SK-N-SH treated with all-trans-retinoic acid at 6 μM for 48 hours (cell line): ENCODE results near the gene IQCK.
A peak's percentile ranks its signal among the peaks of the same experiment; 100 is the strongest.

ENCODE experiments used
- ATAC-seq: fragments of 200-7000 bp; cut with Tn5 transposase; 3 replicates; pipeline ENCODE4 v1.9.1; 2020; ENCODE audit warnings: mild to moderate bottlenecking, moderate library complexity
- ARNTL ChIP-seq: fragments of 450-650 bp; formaldehyde crosslinking; IDR thresholded peaks from 2 replicates; pipeline ENCODE4 v1.5.0; 2020; ENCODE audit warnings: low read depth, mild to moderate bottlenecking, moderate library complexity, borderline replicate concordance
- BACH2 ChIP-seq: fragments of 250-450 bp; sonication (Bioruptor Pico); IDR thresholded peaks from 2 replicates; pipeline ENCODE4 v1.9.0; 2021; ENCODE audit warnings: mild to moderate bottlenecking, borderline replicate concordance
- CSDC2 ChIP-seq: fragments of 250-450 bp; sonication (Bioruptor Pico); IDR thresholded peaks from 2 replicates; pipeline ENCODE4 v1.5.0; 2020; ENCODE audit warnings: mild to moderate bottlenecking, moderate library complexity
- CSRNP3 ChIP-seq: fragments of 250-450 bp; sonication (Bioruptor Pico); IDR thresholded peaks from 2 replicates; pipeline ENCODE4 v1.5.1; 2021; ENCODE audit warnings: mild to moderate bottlenecking, moderate library complexity
- ESRRG ChIP-seq: fragments of 250-450 bp; sonication (Bioruptor Pico); IDR thresholded peaks from 2 replicates; pipeline ENCODE4 v1.6.1; 2021; ENCODE audit warnings: mild to moderate bottlenecking
- GLIS3 ChIP-seq: fragments of 250-450 bp; sonication (Bioruptor Pico); IDR thresholded peaks from 2 replicates; pipeline ENCODE4 v1.5.0; 2020; ENCODE audit warnings: mild to moderate bottlenecking, moderate library complexity
- ISL1 ChIP-seq: fragments of 250-450 bp; sonication (Bioruptor Pico); IDR thresholded peaks from 2 replicates; pipeline ENCODE4 v2.1.2; 2022; ENCODE audit warnings: mild to moderate bottlenecking, moderate library complexity
- OSR1 ChIP-seq: fragments of 250-450 bp; sonication (Bioruptor Pico); IDR thresholded peaks from 2 replicates; pipeline ENCODE4 v1.8.0; 2022; ENCODE audit warnings: moderate library complexity, mild to moderate bottlenecking, inconsistent platforms
- PATZ1 ChIP-seq: fragments of 250-450 bp; sonication (Bioruptor Pico); IDR thresholded peaks from 2 replicates; pipeline ENCODE4 v1.8.0; 2020; ENCODE audit warnings: mild to moderate bottlenecking, moderate library complexity, borderline replicate concordance
- PPARA ChIP-seq: fragments of 250-450 bp; sonication (Bioruptor Pico); IDR thresholded peaks from 2 replicates; pipeline ENCODE4 v1.5.0; 2020; ENCODE audit warnings: mild to moderate bottlenecking, borderline replicate concordance
- RARB ChIP-seq: fragments of 250-450 bp; sonication (Bioruptor Pico); IDR thresholded peaks from 2 replicates; pipeline ENCODE4 v1.8.0; 2021; ENCODE audit warnings: mild to moderate bottlenecking, moderate library complexity
- SNAI2 ChIP-seq: fragments of 250-450 bp; sonication (Bioruptor Pico); IDR thresholded peaks from 2 replicates; pipeline ENCODE4 v1.5.0; 2020; ENCODE audit warnings: mild to moderate bottlenecking, moderate library complexity
- TCF4 ChIP-seq: fragments of 250-450 bp; sonication (Bioruptor Pico); IDR thresholded peaks from 2 replicates; pipeline ENCODE4 v1.8.0; 2021; ENCODE audit warnings: mild to moderate bottlenecking, moderate library complexity, borderline replicate concordance
- TOX ChIP-seq: fragments of 250-450 bp; sonication (Bioruptor Pico); IDR thresholded peaks from 2 replicates; pipeline ENCODE4 v1.8.0; 2021; ENCODE audit warnings: mild to moderate bottlenecking, moderate library complexity, borderline replicate concordance
- ZC3H10 ChIP-seq: fragments of 250-450 bp; sonication (Bioruptor Pico); IDR thresholded peaks from 2 replicates; pipeline ENCODE4 v1.5.1; 2021; ENCODE audit warnings: mild to moderate bottlenecking, moderate library complexity
- ZFP3 ChIP-seq: fragments of 250-450 bp; sonication (Bioruptor Pico); IDR thresholded peaks from 2 replicates; pipeline ENCODE4 v1.5.0; 2020; ENCODE audit warnings: mild to moderate bottlenecking, moderate library complexity
- ZNF565 ChIP-seq: fragments of 450-650 bp; formaldehyde crosslinking; conservative IDR thresholded peaks from 2 replicates; pipeline ENCODE4 v1.5.0; 2020; ENCODE audit warnings: low read depth, mild to moderate bottlenecking, moderate library complexity
- ZNF70 ChIP-seq: fragments of 450-650 bp; formaldehyde crosslinking; IDR thresholded peaks from 2 replicates; pipeline ENCODE4 v1.5.0; 2020; ENCODE audit warnings: mild to moderate bottlenecking, moderate library complexity
- ZNF8 ChIP-seq: fragments of 450-650 bp; formaldehyde crosslinking; IDR thresholded peaks from 2 replicates; pipeline ENCODE4 v1.5.0; 2020; ENCODE audit warnings: mild to moderate bottlenecking, moderate library complexity
- TF ChIP-seq, protein P1 (sequence below): fragments of 250-450 bp; sonication (Bioruptor Pico); IDR thresholded peaks from 2 replicates; pipeline ENCODE4 v1.8.0; 2021; ENCODE audit warnings: low read depth, mild to moderate bottlenecking, moderate library complexity, borderline replicate concordance
- TF ChIP-seq, protein P2 (sequence below): fragments of 250-450 bp; sonication (Bioruptor Pico); IDR thresholded peaks from 2 replicates; pipeline ENCODE4 v1.5.0; 2020; ENCODE audit warnings: mild to moderate bottlenecking, moderate library complexity
- TF ChIP-seq, protein P3 (sequence below): fragments of 250-450 bp; sonication (Bioruptor Pico); IDR thresholded peaks from 2 replicates; pipeline ENCODE4 v1.5.1; 2020; ENCODE audit warnings: low read depth, mild to moderate bottlenecking, moderate library complexity

IQCK gene

GRCh38 chr16:19883966-19884485 is 166.0 kb downstream of the IQCK start:
- no peak for TF ChIP-seq PPARA (CRISPR knock-in tag)
- no peak for TF ChIP-seq TOX (CRISPR knock-in tag)
- TF ChIP-seq ESRRG (CRISPR knock-in tag), result no peak
- TF ChIP-seq, protein P1, sequence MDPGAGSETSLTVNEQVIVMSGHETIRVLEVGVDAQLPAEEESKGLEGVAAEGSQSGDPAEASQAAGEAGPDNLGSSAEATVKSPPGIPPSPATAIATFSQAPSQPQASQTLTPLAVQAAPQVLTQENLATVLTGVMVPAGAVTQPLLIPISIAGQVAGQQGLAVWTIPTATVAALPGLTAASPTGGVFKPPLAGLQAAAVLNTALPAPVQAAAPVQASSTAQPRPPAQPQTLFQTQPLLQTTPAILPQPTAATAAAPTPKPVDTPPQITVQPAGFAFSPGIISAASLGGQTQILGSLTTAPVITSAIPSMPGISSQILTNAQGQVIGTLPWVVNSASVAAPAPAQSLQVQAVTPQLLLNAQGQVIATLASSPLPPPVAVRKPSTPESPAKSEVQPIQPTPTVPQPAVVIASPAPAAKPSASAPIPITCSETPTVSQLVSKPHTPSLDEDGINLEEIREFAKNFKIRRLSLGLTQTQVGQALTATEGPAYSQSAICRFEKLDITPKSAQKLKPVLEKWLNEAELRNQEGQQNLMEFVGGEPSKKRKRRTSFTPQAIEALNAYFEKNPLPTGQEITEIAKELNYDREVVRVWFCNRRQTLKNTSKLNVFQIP (CRISPR knock-in tag), result no peak
- TF ChIP-seq, protein P2, sequence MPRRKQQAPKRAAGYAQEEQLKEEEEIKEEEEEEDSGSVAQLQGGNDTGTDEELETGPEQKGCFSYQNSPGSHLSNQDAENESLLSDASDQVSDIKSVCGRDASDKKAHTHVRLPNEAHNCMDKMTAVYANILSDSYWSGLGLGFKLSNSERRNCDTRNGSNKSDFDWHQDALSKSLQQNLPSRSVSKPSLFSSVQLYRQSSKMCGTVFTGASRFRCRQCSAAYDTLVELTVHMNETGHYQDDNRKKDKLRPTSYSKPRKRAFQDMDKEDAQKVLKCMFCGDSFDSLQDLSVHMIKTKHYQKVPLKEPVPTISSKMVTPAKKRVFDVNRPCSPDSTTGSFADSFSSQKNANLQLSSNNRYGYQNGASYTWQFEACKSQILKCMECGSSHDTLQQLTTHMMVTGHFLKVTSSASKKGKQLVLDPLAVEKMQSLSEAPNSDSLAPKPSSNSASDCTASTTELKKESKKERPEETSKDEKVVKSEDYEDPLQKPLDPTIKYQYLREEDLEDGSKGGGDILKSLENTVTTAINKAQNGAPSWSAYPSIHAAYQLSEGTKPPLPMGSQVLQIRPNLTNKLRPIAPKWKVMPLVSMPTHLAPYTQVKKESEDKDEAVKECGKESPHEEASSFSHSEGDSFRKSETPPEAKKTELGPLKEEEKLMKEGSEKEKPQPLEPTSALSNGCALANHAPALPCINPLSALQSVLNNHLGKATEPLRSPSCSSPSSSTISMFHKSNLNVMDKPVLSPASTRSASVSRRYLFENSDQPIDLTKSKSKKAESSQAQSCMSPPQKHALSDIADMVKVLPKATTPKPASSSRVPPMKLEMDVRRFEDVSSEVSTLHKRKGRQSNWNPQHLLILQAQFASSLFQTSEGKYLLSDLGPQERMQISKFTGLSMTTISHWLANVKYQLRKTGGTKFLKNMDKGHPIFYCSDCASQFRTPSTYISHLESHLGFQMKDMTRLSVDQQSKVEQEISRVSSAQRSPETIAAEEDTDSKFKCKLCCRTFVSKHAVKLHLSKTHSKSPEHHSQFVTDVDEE (CRISPR knock-in tag), result no peak
- no peak for TF ChIP-seq ZC3H10 (CRISPR knock-in tag)
- TF ChIP-seq CSDC2 (CRISPR knock-in tag), result no peak
- no peak for TF ChIP-seq ARNTL (CRISPR knock-in tag)
- no peak for TF ChIP-seq CSRNP3 (CRISPR knock-in tag)
- TF ChIP-seq ZNF70, result no peak
- TF ChIP-seq PATZ1 (CRISPR knock-in tag), result no peak
- no peak for TF ChIP-seq TCF4
- TF ChIP-seq ISL1, result no peak
- peak; percentile 37; the same call in 1 of the 3 replicates for ATAC-seq

- TF ChIP-seq OSR1 (no peak), ESRRG (CRISPR knock-in tag) (no peak), ZFP3 (CRISPR knock-in tag) (no peak), GLIS3 (CRISPR knock-in tag) (no peak), TCF4 (no peak), ARNTL (CRISPR knock-in tag) (no peak), BACH2 (CRISPR knock-in tag) (no peak), CSRNP3 (CRISPR knock-in tag) (no peak), ZNF565 (CRISPR knock-in tag) (no peak), TOX (CRISPR knock-in tag) (no peak), PATZ1 (CRISPR knock-in tag) (no peak), SNAI2 (CRISPR knock-in tag) (no peak), ZNF8 (CRISPR knock-in tag) (no peak), PPARA (CRISPR knock-in tag) (no peak), RARB (CRISPR knock-in tag) (no peak)
- TF ChIP-seq, protein P2 (CRISPR knock-in tag), result no peak
- TF ChIP-seq, protein P3, sequence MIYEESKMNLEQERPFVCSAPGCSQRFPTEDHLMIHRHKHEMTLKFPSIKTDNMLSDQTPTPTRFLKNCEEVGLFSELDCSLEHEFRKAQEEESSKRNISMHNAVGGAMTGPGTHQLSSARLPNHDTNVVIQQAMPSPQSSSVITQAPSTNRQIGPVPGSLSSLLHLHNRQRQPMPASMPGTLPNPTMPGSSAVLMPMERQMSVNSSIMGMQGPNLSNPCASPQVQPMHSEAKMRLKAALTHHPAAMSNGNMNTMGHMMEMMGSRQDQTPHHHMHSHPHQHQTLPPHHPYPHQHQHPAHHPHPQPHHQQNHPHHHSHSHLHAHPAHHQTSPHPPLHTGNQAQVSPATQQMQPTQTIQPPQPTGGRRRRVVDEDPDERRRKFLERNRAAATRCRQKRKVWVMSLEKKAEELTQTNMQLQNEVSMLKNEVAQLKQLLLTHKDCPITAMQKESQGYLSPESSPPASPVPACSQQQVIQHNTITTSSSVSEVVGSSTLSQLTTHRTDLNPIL (CRISPR knock-in tag), result no peak
- peak; percentile 63 for ATAC-seq
These were observed 166.8 kb downstream of the IQCK start, which contains the start of gene GPRC5B for GRCh38 chr16:19884611-19885450. TSS of gene GPRC5B (minus strand) at chr16:19884848. CDS start at chr16:19872845, 12,003 bp downstream.
